Stimulated activated memory B cell treated with anti-CD40 and anti-IgM and Interleukin-4, amounts not matched to agents 10 μg/mL and 1 μg/mL and 100 μg/mL, for 72 hours (primary cell): ENCODE data around the gene DDR2.

Experiments used
- ATAC-seq: fragments of 150-1000 bp; cut with Tn5 transposase; 2 replicates; pipeline ENCODE4 v1.10.0; 2021
- H3K27ac Mint-ChIP-seq: one replicate; pipeline ENCODE4 v1.8.0; 2022; ENCODE audit warnings: mild to moderate bottlenecking, mixed read lengths
- H3K27me3 Mint-ChIP-seq: one replicate; pipeline ENCODE4 v1.8.0; 2022; ENCODE audit warnings: mixed read lengths
- H3K36me3 Mint-ChIP-seq: one replicate; pipeline ENCODE4 v1.8.0; 2022; ENCODE audit warnings: mixed read lengths
- H3K4me1 Mint-ChIP-seq: one replicate; pipeline ENCODE4 v1.8.0; 2022; ENCODE audit warnings: mixed read lengths
- H3K4me3 Mint-ChIP-seq: one replicate; pipeline ENCODE4 v1.8.0; 2022; ENCODE audit warnings: mild to moderate bottlenecking, moderate library complexity, mixed read lengths
- H3K9me3 Mint-ChIP-seq: one replicate; pipeline ENCODE4 v1.8.0; 2022; ENCODE audit warnings: mixed read lengths

DDR2 gene

GRCh38 chr1:162649583-162649982, 17.3 kb downstream of the DDR2 start:
- Mint-ChIP-seq H3K27ac (no peak overlapping the region), H3K36me3 (no peaks in the 10 kb centered on the region), H3K4me1 (no peaks in the 10 kb centered on the region), H3K4me3 (no peak overlapping the region), H3K9me3 (no peaks in the 10 kb centered on the region), H3K27me3 (peaks cover 27% of the 10 kb centered on the region)
- no peak for ATAC-seq

- Mint-ChIP-seq H3K4me1 (no peaks in the 10 kb centered on the region), H3K36me3 (no peaks in the 10 kb centered on the region), H3K27me3 (peaks cover 38% of the 10 kb centered on the region), H3K27ac (no peak overlapping the region), H3K4me3 (no peak overlapping the region), H3K9me3 (no peaks in the 10 kb centered on the region)
- ATAC-seq = no peak
Measured at GRCh38 chr1:162654915-162655620, 22.8 kb downstream of the DDR2 start.

DNA sequence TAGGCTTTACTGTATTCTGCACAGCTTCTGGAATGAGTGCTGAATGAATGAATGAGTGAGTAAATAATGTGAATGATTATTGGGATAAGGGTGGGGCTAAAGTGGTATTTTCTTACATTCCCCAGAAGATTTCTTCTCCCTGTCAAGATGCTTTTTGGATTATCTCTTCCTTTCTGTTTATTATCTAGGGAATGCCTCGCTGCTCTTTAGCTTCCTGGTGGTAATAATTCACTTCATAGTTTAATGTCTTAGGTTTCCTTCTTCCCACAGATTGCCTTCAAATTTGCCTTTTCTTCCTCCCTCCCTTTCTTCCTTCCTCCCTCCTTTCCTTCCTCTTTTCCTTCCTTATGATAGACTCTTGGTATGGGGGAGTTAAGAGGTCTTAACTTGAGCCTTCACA, 24.0 kb downstream of the DDR2 start:
- H3K9me3 Mint-ChIP-seq = no peaks in the 10 kb centered on the region
- no peak overlapping the region for H3K4me3 Mint-ChIP-seq
- H3K27ac Mint-ChIP-seq = no peak overlapping the region
- H3K27me3 Mint-ChIP-seq = peaks cover 30% of the 10 kb centered on the region
- no peak for ATAC-seq
- no peaks in the 10 kb centered on the region for H3K4me1 Mint-ChIP-seq
- no peaks in the 10 kb centered on the region for H3K36me3 Mint-ChIP-seq

- no peak for ATAC-seq
- H3K4me1 Mint-ChIP-seq = no peaks in the 10 kb centered on the region
- no peaks in the 10 kb centered on the region for H3K36me3 Mint-ChIP-seq
- H3K9me3 Mint-ChIP-seq = no peaks in the 10 kb centered on the region
- peaks cover 23% of the 10 kb centered on the region for H3K27me3 Mint-ChIP-seq
- H3K4me3 Mint-ChIP-seq = no peak overlapping the region
- no peak overlapping the region for H3K27ac Mint-ChIP-seq
Measured at GRCh38 chr1:162660574-162660973, 28.3 kb downstream of the DDR2 start.

DNA sequence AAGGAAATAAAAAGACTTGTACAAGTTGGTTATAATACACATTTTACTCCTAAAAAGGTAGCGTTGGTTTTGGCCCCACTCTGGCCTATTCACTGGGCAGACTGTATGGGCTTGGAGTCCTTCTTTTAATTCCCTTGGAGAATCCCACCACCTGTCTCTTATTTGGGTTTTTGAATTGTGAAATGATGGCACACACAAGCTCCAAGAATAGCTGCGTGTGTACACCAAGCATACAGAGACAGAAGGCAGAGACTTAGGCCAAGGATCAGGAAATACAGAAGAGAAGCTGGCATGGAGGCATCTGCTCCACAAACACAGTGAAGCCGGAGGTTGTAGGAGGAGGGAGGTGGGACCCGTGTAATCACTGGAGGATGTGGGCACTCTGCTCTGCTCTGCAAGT, 29.1 kb downstream of the DDR2 start:
- no peak overlapping the region for H3K4me3 Mint-ChIP-seq
- no peaks in the 10 kb centered on the region for H3K36me3 Mint-ChIP-seq
- no peaks in the 10 kb centered on the region for H3K9me3 Mint-ChIP-seq
- H3K27me3 Mint-ChIP-seq = peaks cover 23% of the 10 kb centered on the region
- ATAC-seq = no peak
- no peak overlapping the region for H3K27ac Mint-ChIP-seq
- H3K4me1 Mint-ChIP-seq = no peaks in the 10 kb centered on the region

DNA sequence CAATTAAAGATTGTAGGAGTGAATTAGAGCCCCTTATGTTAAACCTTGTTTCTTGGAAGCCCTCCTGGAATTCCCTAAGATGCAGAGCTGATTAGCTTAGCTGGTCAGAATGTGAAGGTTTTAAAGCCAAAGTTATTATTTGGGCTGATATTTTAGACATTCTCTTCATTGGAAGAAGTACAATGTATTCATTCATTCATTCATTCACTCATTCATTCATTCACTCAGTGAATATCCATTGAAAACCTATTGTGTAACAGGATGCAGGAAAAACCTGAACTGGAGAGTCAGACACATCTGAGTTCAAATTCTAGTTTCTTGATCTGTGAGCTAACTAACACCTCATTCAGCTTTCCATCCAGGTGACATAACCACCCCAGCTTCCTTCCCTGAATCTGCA, 29.7 kb downstream of the DDR2 start:
- Mint-ChIP-seq H3K9me3 (no peaks in the 10 kb centered on the region), H3K4me3 (no peak overlapping the region), H3K4me1 (no peaks in the 10 kb centered on the region), H3K27me3 (peaks cover 23% of the 10 kb centered on the region), H3K36me3 (no peaks in the 10 kb centered on the region), H3K27ac (no peak overlapping the region)
- ATAC-seq = no peak

GRCh38 chr1:162663086-162663485, 30.8 kb downstream of the DDR2 start:
- no peaks in the 10 kb centered on the region for H3K36me3 Mint-ChIP-seq
- H3K9me3 Mint-ChIP-seq = no peaks in the 10 kb centered on the region
- no peak for ATAC-seq
- H3K27ac Mint-ChIP-seq = no peak overlapping the region
- no peak overlapping the region for H3K4me3 Mint-ChIP-seq
- no peaks in the 10 kb centered on the region for H3K4me1 Mint-ChIP-seq
- peaks cover 16% of the 10 kb centered on the region for H3K27me3 Mint-ChIP-seq

DNA sequence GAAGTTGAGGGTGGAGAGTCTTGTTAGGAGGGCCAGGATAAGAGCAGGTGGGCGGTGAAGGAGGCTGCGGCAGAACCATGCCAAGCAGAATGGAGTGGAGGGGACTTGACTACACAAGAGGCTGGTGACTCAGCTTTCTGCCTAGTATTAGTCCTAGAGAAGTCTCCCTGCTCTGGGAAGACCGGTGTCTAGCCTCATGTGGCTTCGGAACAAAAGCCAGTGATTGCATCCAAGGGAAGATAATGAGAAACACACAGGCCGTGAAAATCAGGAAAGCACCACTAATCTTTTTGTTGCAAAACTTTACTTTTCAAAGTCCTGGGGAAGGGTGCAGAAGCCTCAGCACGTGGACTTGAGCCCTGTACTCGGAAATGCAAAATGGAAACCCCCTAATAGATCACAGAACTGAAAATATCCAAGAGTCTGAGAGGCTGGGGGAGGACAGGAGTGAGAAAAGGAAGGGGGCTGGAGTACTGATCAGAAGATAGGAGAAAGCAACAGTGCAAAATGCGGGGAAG, 31.4 kb downstream of the DDR2 start:
- no peak overlapping the region for H3K4me3 Mint-ChIP-seq
- no peak for ATAC-seq
- no peaks in the 10 kb centered on the region for H3K4me1 Mint-ChIP-seq
- H3K9me3 Mint-ChIP-seq = no peaks in the 10 kb centered on the region
- no peak overlapping the region for H3K27ac Mint-ChIP-seq
- peaks cover 10% of the 10 kb centered on the region for H3K27me3 Mint-ChIP-seq
- H3K36me3 Mint-ChIP-seq = no peaks in the 10 kb centered on the region

- no peaks in the 10 kb centered on the region for H3K27me3 Mint-ChIP-seq
- no peaks in the 10 kb centered on the region for H3K36me3 Mint-ChIP-seq
- no peak for ATAC-seq
- no peak overlapping the region for H3K4me3 Mint-ChIP-seq
- H3K4me1 Mint-ChIP-seq = no peaks in the 10 kb centered on the region
- no peak overlapping the region for H3K27ac Mint-ChIP-seq
- H3K9me3 Mint-ChIP-seq = no peaks in the 10 kb centered on the region
Measured at GRCh38 chr1:162666006-162666645, 33.9 kb downstream of the DDR2 start.

- Mint-ChIP-seq H3K27ac (no peak overlapping the region), H3K9me3 (no peaks in the 10 kb centered on the region), H3K27me3 (no peaks in the 10 kb centered on the region), H3K4me1 (no peaks in the 10 kb centered on the region), H3K36me3 (no peaks in the 10 kb centered on the region), H3K4me3 (no peak overlapping the region)
- ATAC-seq = no peak
Measured at GRCh38 chr1:162667381-162668080, 35.3 kb downstream of the DDR2 start.

DNA sequence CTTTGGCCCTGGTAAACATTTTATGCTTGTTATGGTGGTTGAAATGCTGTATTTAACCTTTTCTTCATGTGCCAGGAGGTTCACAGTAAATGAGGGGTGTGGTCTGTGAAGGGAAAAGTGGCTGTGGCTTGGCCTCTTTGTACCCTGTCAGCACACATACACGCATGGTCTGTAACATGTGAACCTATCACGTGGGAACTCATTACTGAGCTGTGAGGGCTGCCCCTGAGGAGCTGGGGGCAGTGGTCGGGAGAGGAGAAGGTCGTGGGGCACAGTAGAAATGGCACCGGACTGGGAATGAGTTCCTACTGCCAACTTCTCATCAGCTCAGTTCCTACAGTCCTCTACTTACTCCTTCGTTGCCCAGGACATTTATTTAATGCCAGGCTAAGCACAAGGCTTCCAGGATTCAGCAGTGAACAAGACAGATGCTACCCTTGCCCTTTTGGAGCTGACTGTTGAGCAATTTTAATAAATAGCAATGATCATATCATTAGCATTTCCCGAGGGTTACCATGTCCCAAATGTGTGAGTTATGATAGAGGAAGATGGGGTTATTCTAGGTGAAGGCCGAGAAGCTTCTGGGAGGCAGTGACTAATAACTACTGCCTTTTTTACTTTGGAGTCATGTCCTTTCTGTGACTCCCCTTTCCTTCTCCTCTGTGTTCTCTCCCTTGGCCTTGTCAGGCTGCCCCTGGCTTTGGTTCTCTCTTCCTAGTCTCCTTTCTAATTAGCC, 38.8 kb downstream of the DDR2 start:
- H3K9me3 Mint-ChIP-seq = no peaks in the 10 kb centered on the region
- H3K4me1 Mint-ChIP-seq = no peaks in the 10 kb centered on the region
- no peak for ATAC-seq
- H3K27ac Mint-ChIP-seq = no peak overlapping the region
- no peak overlapping the region for H3K4me3 Mint-ChIP-seq
- no peaks in the 10 kb centered on the region for H3K27me3 Mint-ChIP-seq
- H3K36me3 Mint-ChIP-seq = no peaks in the 10 kb centered on the region

DNA sequence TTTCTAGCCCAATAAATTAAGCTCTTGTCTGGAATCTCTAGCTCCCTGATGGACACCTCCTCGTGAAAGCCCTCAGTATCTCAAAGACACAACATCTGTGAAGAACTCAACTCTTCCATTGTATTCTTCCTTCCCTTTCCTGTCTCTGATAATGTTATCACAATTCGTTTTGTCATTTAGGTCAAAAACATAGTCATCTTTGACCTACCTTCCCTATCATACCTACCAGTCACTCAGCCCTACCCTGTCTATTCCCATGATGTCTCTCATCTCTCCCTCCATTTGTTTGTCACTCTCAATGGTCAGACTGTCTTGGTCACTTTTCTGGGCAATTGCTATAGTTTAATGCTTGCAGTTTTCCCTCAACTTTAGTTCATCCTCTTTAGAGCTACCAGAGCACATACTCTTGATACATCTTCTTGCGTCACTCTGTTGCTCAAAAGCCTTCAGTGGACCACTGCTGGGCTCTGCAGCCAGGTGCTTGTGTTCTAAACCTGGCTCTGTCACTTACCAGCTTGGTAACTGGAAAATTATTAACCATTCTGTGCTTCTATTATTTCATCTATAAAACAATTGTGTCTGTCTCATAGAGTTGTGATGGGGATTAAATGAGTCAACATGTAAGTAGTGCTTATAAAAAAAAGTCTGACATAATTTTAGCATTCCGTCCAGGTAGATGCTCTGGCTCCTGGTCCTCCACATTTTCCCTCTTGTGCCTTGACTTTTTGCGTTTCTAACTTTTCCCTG, 39.6 kb downstream of the DDR2 start:
- Mint-ChIP-seq H3K4me1 (no peaks in the 10 kb centered on the region), H3K9me3 (no peaks in the 10 kb centered on the region), H3K36me3 (no peaks in the 10 kb centered on the region), H3K27me3 (no peaks in the 10 kb centered on the region), H3K27ac (no peak overlapping the region), H3K4me3 (no peak overlapping the region)
- ATAC-seq = no peak

DNA sequence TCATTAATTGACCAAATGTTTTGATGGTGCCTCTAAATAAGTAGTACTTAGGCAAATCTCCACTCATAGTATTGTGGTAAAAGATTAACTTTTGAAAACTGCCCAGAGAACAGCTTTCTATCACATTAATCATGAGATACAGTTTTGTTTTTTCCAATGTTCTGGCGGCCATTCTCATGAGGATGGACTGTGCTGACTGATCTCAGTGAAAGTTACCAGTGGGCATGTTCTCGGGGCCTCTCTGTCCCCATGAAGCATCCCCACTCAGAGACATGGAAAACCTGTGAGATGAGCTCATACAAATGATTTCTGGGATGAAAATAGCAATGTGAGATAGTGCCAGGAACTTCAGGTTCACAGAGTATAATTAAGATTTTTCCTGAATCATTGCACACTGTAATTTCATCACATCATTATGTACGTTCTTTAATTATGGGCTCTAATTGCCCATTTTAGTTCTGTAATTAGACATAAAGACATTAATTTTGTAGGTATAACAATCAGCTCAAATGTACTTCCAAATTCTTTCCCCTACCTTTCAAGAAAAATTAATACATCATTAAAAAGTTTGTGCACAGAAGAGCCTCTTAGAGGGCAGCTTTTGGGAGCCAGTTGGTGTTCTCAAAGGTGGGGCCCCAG, 40.5 kb downstream of the DDR2 start:
- Mint-ChIP-seq H3K9me3 (no peaks in the 10 kb centered on the region), H3K36me3 (no peaks in the 10 kb centered on the region), H3K27me3 (no peaks in the 10 kb centered on the region), H3K4me1 (no peaks in the 10 kb centered on the region), H3K27ac (no peak overlapping the region), H3K4me3 (no peak overlapping the region)
- ATAC-seq = no peak

GRCh38 chr1:162674034-162674608, 41.9 kb downstream of the DDR2 start:
- H3K9me3 Mint-ChIP-seq = peaks cover 2% of the 10 kb centered on the region
- no peak overlapping the region for H3K4me3 Mint-ChIP-seq
- no peak for ATAC-seq
- no peak overlapping the region for H3K27ac Mint-ChIP-seq
- H3K36me3 Mint-ChIP-seq = no peaks in the 10 kb centered on the region
- no peaks in the 10 kb centered on the region for H3K4me1 Mint-ChIP-seq
- H3K27me3 Mint-ChIP-seq = no peaks in the 10 kb centered on the region
